ENCODE results near the gene MRPS22. TPM values are rescaled to one million over a fixed set of nuclear protein-coding genes. Genes with fewer than 3 reads are reported as not detected.

The MRPS22 gene
- total and polyA plus RNA-seq, 2 of the 8 experiments (the other 6 are each of a cell fraction or from before 2014, with no cell fraction given), result 28.3 to 45.8 TPM

DNA sequence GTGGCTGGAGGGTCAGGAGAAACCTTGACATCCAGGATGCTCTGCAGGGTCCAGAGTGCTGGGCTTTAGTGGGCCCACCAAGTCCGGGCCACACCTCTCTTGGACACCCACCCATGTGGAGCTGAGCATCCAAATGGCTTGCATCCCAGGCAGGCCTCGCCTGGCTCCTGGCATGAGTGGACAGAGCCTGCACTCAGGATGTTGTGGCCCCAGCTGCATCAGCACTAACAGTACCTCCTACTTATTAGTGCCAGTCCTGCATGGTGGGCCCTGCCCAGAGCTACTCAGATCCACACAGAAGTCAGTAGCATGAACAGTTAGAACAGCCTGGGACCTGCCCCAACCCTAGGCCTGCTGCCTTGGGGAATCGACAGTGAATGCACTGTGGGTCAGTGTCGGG is 42.2 kb upstream of the MRPS22 start:
- Histone ChIP-seq H3K14ac (ENCODE audit: insufficient read length) (no peak overlapping the region), H4K8ac (ENCODE audit: extremely low read depth, insufficient read depth, low read length) (0 out of 2 replicates have a peak overlapping the region, but pooled peaks have one; percentile 77), H4K5ac (ENCODE audit: insufficient read length, low read depth, low read length) (no peak overlapping the region), H2BK5ac (ENCODE audit: low read depth, low read length) (no peak overlapping the region), H3K27me3 (replicated peaks in 1 of 4; ENCODE audit: control insufficient read depth in 3 of 4, extremely low read depth in 1 of 4, insufficient read depth in 3 of 4, low read length in 3 of 4) (no peaks in the 10 kb centered on the region), H3K4me3 (ENCODE audit: extremely low read depth in 1 of 4, insufficient read depth in 2 of 4, low read depth in 3 of 4, low read length in 4 of 4) (no peak overlapping the region), H3K79me2 (ENCODE audit: control insufficient read depth in 1 of 2, insufficient read depth in 2 of 2, low read length in 2 of 2) (no peaks in the 10 kb centered on the region), H3K56ac (replicated peaks; ENCODE audit: insufficient read length, low read depth, low read length) (no peak overlapping the region), H3K27ac (ENCODE audit: low read depth, low read length) (no peak overlapping the region), H3K4ac (replicated peaks; ENCODE audit: insufficient read length, low read depth, low read length) (no peak overlapping the region), H4K91ac (replicated peaks; ENCODE audit: insufficient read length, low read length) (no peak overlapping the region), H2BK120ac (replicated peaks; ENCODE audit: low read depth, low read length) (no peak overlapping the region), H2BK20ac (ENCODE audit: low read length) (no peak overlapping the region), H2BK12ac (ENCODE audit: low read depth, low read length) (no peak overlapping the region), H3K23ac (ENCODE audit: insufficient read length) (no peak overlapping the region), H2BK15ac (ENCODE audit: low read length) (no peak overlapping the region), H2AK5ac (ENCODE audit: low read depth, low read length) (no peak overlapping the region), H3K36me3 (ENCODE audit: control insufficient read depth in 2 of 4, insufficient read depth in 4 of 4, low read length in 3 of 4) (no peaks in the 10 kb centered on the region), H4K20me1 (replicated peaks in 1 of 2; ENCODE audit: control insufficient read depth in 1 of 2, insufficient read depth in 2 of 2, low read length in 2 of 2) (no peaks in the 10 kb centered on the region), H2AFZ (ENCODE audit: low read length) (no peak overlapping the region), H3K4me2 (ENCODE audit: insufficient read depth in 1 of 2, low read depth in 2 of 2, low read length in 2 of 2) (no peak overlapping the region), H3K18ac (ENCODE audit: extremely low read depth, low read length) (no peak overlapping the region), H3K23me2 (ENCODE audit: low read depth, low read length) (no peaks in the 10 kb centered on the region), H3K79me1 (ENCODE audit: low read depth, low read length) (no peaks in the 10 kb centered on the region), H3K9me3 (ENCODE audit: insufficient read depth in 2 of 2, low read depth in 1 of 2, low read length in 1 of 2) (no peaks in the 10 kb centered on the region), H3K9ac (replicated peaks in 1 of 4; ENCODE audit: extremely low read depth in 1 of 4, low read depth in 3 of 4, low read length in 3 of 4) (no peak overlapping the region), H3K4me1 (replicated peaks in 1 of 4; ENCODE audit: control insufficient read depth in 3 of 4, insufficient read depth in 4 of 4, low read length in 3 of 4) (no peaks in the 10 kb centered on the region; a peak in 3 of 7 replicates)
- WGBS, 2 experiments (ENCODE audit: extremely low coverage in 1 of 2, insufficient coverage in 1 of 2, insufficient read length in 1 of 2, insufficient replicate concordance in 2 of 2, low coverage in 1 of 2, low lambda C conversion rate in 2 of 2, missing lambda C conversion rate in 1 of 2), result 89% methylated on average over 4 of the region's 4 CpGs; no CpG with 5 or more reads in 1 of the 2 experiments
- ChIA-PET CTCF (ENCODE audit: partially characterized antibody) (interaction anchor here (0.8 to 12.6 kb wide), 3 partner anchors 13 to 52 kb away, joined by 3 to 103 read pairs (median 4); no protein-coding TSS in a partner anchor), POLR2A (ENCODE audit: partially characterized antibody) (no interaction called here)
- no peak for FAIRE-seq
- DNase-seq (ENCODE audit: low read depth in 1 of 2, low spot score in 2 of 2), result no peak
- TF ChIP-seq SIRT6 (IDR thresholded peaks at IDR 0.05; ENCODE audit: low read length) (no peak), SP2 (IDR thresholded peaks at IDR 0.05; ENCODE audit: low read length) (no peak), ASH2L (IDR thresholded peaks at IDR 0.05; ENCODE audit: low read length) (no peak), KDM1A (IDR thresholded peaks at IDR 0.05; ENCODE audit: borderline replicate concordance, low read length) (no peak), SRF (IDR thresholded peaks at IDR 0.05; ENCODE audit: low read depth, low read length) (no peak), EZH2 (IDR thresholded peaks at IDR 0.05; ENCODE audit: low read depth, low read length, severe bottlenecking) (no peak), PHF8 (conservative IDR thresholded peaks at IDR 0.05; ENCODE audit: low read depth, low read length) (no peak), POU5F1 (IDR thresholded peaks at IDR 0.05; ENCODE audit: low read depth, low read length) (no peak), HDAC6 (IDR thresholded peaks at IDR 0.05; ENCODE audit: low read depth, low read length) (no peak), SP1 (IDR thresholded peaks at IDR 0.05; ENCODE audit: low read depth, low read length) (no peak)
- TF ChIP-seq, protein P1, sequence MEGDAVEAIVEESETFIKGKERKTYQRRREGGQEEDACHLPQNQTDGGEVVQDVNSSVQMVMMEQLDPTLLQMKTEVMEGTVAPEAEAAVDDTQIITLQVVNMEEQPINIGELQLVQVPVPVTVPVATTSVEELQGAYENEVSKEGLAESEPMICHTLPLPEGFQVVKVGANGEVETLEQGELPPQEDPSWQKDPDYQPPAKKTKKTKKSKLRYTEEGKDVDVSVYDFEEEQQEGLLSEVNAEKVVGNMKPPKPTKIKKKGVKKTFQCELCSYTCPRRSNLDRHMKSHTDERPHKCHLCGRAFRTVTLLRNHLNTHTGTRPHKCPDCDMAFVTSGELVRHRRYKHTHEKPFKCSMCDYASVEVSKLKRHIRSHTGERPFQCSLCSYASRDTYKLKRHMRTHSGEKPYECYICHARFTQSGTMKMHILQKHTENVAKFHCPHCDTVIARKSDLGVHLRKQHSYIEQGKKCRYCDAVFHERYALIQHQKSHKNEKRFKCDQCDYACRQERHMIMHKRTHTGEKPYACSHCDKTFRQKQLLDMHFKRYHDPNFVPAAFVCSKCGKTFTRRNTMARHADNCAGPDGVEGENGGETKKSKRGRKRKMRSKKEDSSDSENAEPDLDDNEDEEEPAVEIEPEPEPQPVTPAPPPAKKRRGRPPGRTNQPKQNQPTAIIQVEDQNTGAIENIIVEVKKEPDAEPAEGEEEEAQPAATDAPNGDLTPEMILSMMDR (IDR thresholded peaks at IDR 0.05; ENCODE audit: control extremely low read depth in 1 of 3, insufficient read depth in 1 of 3, low read depth in 1 of 3, low read length in 3 of 3), result no peak
- TF ChIP-seq, protein P2, sequence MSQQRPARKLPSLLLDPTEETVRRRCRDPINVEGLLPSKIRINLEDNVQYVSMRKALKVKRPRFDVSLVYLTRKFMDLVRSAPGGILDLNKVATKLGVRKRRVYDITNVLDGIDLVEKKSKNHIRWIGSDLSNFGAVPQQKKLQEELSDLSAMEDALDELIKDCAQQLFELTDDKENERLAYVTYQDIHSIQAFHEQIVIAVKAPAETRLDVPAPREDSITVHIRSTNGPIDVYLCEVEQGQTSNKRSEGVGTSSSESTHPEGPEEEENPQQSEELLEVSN (IDR thresholded peaks at IDR 0.05), result no peak

All from H1 (cell line).